K562 (cell line): Measurements from ENCODE around the gene GARRE1. TPM values are rescaled to one million over a fixed set of nuclear protein-coding genes. Genes with fewer than 3 reads are reported as not detected.

Source experiments
- ATAC-seq: fragments of 200-7000 bp; cut with Tn5 transposase; 3 replicates; pipeline ENCODE4 v1.9.1; 2020; ENCODE audit warnings: moderate library complexity
- BruUV-seq: library from RNA; stranded (reverse); fragments of 400-500 nt; replicated peaks from 2 replicates; lab custom pipeline; 2021; lab: Mats Ljungman, UMichigan
- CTCF ChIA-PET: fragments of 300-600 bp; formaldehyde crosslinking; extraction: SDS; loops from one replicate; lab custom pipeline; 2021; ENCODE audit warnings: low intra/inter-chr PET ratio; lab: Yijun Ruan, JAX
- POLR2A ChIA-PET: fragments of 300-600, 350-650 bp; sonication (Branson Sonifier 250); formaldehyde crosslinking; extraction: SDS; loops from one replicate; lab custom pipeline; 2021; ENCODE audit warnings: antibody characterized with exemption, inconsistent platforms; lab: Yijun Ruan, JAX
- DNase-seq, 4 experiments: peaks; one replicate each; pipeline versions ENCODE4 v3.0.0 to v3.0.0-alpha.2; 2011 to 2018; ENCODE audit warnings: low spot score in 3 of 4, mixed read lengths in 3 of 4; ENCODE audit errors: extremely low read depth in 1 of 4
- FAIRE-seq: peaks from 2 replicates; lab custom pipeline; 2011; peaks lifted over from hg19 to GRCh38; lab: Jason Lieb, UNC
- H2AFZ ChIP-seq: 2 replicates; pipeline ENCODE4 v1.6.0; 2011; ENCODE audit warnings: low read depth, low read length, control low read depth, inconsistent platforms
- H3K27ac ChIP-seq: fragments of 200-600 bp; 3 replicates; pipeline ENCODE4 v1.8.0; 2011; ENCODE audit warnings: low read depth, mild to moderate bottlenecking, control low read depth, inconsistent platforms, low read length, moderate library complexity, mixed read lengths; ENCODE audit errors: extremely low read depth
- H3K27me3 ChIP-seq, 2 experiments: fragments of 300-600 bp in 1 of 2; 2 replicates in 1 of 2; 3 replicates in 1 of 2; pipeline versions ENCODE4 v1.6.0 to v1.8.0; 2011; ENCODE audit warnings: inconsistent platforms in 2 of 2, low read length in 2 of 2, mild to moderate bottlenecking in 1 of 2, mixed read lengths in 1 of 2, moderate library complexity in 1 of 2; ENCODE audit not compliant: control insufficient read depth in 2 of 2, insufficient read depth in 2 of 2
- H3K36me3 ChIP-seq: fragments of 300-600 bp; 3 replicates; pipeline ENCODE4 v1.8.0; 2011; ENCODE audit warnings: mild to moderate bottlenecking, low read length, inconsistent platforms; ENCODE audit not compliant: control insufficient read depth, insufficient read depth
- H3K4me1 ChIP-seq, 2 experiments: fragments of 200-600 bp in 1 of 2; replicated peaks in 1 of 2; 2 replicates in 1 of 2; 3 replicates in 1 of 2; pipeline versions ENCODE4 v1.5.1 to v1.8.0; 2011; ENCODE audit warnings: inconsistent platforms in 2 of 2, low read length in 2 of 2, mild to moderate bottlenecking in 1 of 2, mixed read lengths in 1 of 2, moderate library complexity in 1 of 2; ENCODE audit not compliant: control insufficient read depth in 2 of 2, insufficient read depth in 2 of 2
- H3K4me2 ChIP-seq: 2 replicates; pipeline ENCODE4 v1.6.1; 2011; ENCODE audit warnings: low read length, control low read depth, inconsistent platforms, mixed read lengths; ENCODE audit not compliant: insufficient read depth
- H3K4me3 ChIP-seq: fragments of 200-600 bp; sonication (generic), shearing (Covaris generic); 2 replicates; pipeline ENCODE4 v1.5.1; 2016; ENCODE audit warnings: control low read depth, inconsistent platforms
- H3K79me2 ChIP-seq: fragments of 200-600 bp; 3 replicates; pipeline ENCODE4 v1.8.0; 2011; ENCODE audit warnings: low read length, inconsistent platforms; ENCODE audit not compliant: control insufficient read depth, insufficient read depth
- H3K9ac ChIP-seq, 2 experiments: 2 replicates each; pipeline versions ENCODE4 v1.6.0 to v1.6.1; 2011; ENCODE audit warnings: low read depth in 2 of 2, low read length in 2 of 2, control low read depth in 1 of 2, inconsistent platforms in 1 of 2, mild to moderate bottlenecking in 1 of 2, mixed read lengths in 1 of 2; ENCODE audit not compliant: insufficient read depth in 1 of 2
- H3K9me1 ChIP-seq: one replicate; pipeline ENCODE4 v1.6.0; 2011; ENCODE audit warnings: inconsistent platforms, mild to moderate bottlenecking, low read length, moderate library complexity; ENCODE audit not compliant: control insufficient read depth, insufficient read depth
- H3K9me3 ChIP-seq: replicated peaks from 2 replicates; pipeline ENCODE4 v1.5.1; 2011; ENCODE audit warnings: low read depth, low read length, inconsistent platforms; ENCODE audit not compliant: control insufficient read depth, insufficient read depth
- H4K20me1 ChIP-seq: replicated peaks from 2 replicates; pipeline ENCODE4 v1.6.1; 2011; ENCODE audit warnings: low read length, inconsistent platforms, mixed read lengths; ENCODE audit not compliant: control insufficient read depth, insufficient read depth
- BRF2 ChIP-seq: IDR thresholded peaks from 3 replicates; pipeline ENCODE4 v1.6.1; 2011; ENCODE audit warnings: borderline replicate concordance, mild to moderate bottlenecking; ENCODE audit not compliant: insufficient read length, insufficient read depth
- CHD1 ChIP-seq: fragments of 200-600 bp; sonication (generic); IDR thresholded peaks from one replicate; pipeline ENCODE4 v1.6.1; 2012; ENCODE audit warnings: mild to moderate bottlenecking, moderate library complexity, low read length, inconsistent platforms
- GMEB1 ChIP-seq: fragments of 250-450 bp; sonication (Bioruptor Pico); IDR thresholded peaks from 2 replicates; pipeline ENCODE4 v1.4.0; 2020; ENCODE audit warnings: mild to moderate bottlenecking
- HOXB6 ChIP-seq: fragments of 250-450 bp; sonication (Bioruptor Pico); IDR thresholded peaks from 2 replicates; pipeline ENCODE4 v1.5.1; 2022; ENCODE audit warnings: mild to moderate bottlenecking, borderline replicate concordance
- MEF2D ChIP-seq: conservative IDR thresholded peaks from 2 replicates; pipeline ENCODE4 v1.6.1; 2016; ENCODE audit warnings: low read depth, missing genetic modification characterization, missing compliant biosample characterization
- RBM25 ChIP-seq: fragments of 200-400 bp; formaldehyde crosslinking; IDR thresholded peaks from 2 replicates; pipeline ENCODE4 v1.6.1; 2018; ENCODE audit warnings: low read length, low read depth, moderate library complexity; ENCODE audit not compliant: severe bottlenecking
- SNIP1 ChIP-seq: fragments of 450-650 bp; IDR thresholded peaks from 2 replicates; pipeline ENCODE4 v1.7.1; 2017; ENCODE audit warnings: low read depth, mild to moderate bottlenecking
- TCF3 ChIP-seq: sonication (generic); formaldehyde crosslinking; IDR thresholded peaks from 2 replicates; pipeline ENCODE4 v1.4.0; 2020; ENCODE audit warnings: mild to moderate bottlenecking, missing genetic modification reagents
- ZNF146 ChIP-seq: IDR thresholded peaks from one replicate; pipeline ENCODE4 v1.6.1; 2018; ENCODE audit warnings: missing compliant biosample characterization; ENCODE audit not compliant: unreplicated experiment
- ZNF398 ChIP-seq: fragments of 250-450 bp; sonication (Bioruptor Pico); IDR thresholded peaks from 2 replicates; pipeline ENCODE4 v1.8.0; 2021; ENCODE audit warnings: moderate library complexity, mild to moderate bottlenecking, inconsistent platforms
- ZNF518B ChIP-seq: fragments of 250-450 bp; sonication (Bioruptor Pico); IDR thresholded peaks from 2 replicates; pipeline ENCODE4 v1.5.0; 2021; ENCODE audit warnings: mild to moderate bottlenecking, moderate library complexity
- ZNF830 ChIP-seq: fragments of 250-450 bp; sonication (Bioruptor Pico); IDR thresholded peaks from 2 replicates; pipeline ENCODE4 v1.5.0; 2021; ENCODE audit warnings: mild to moderate bottlenecking
- WGBS: fragments of 100-300 bp; shearing (Covaris generic); methylation state at CpG from one replicate; pipeline ENCODE4 v1.1.6; 2016; ENCODE audit warnings: low coverage, mixed read lengths; ENCODE audit not compliant: insufficient coverage; ENCODE audit errors: missing lambda C conversion rate; 5-methylcytosine and 5-hydroxymethylcytosine counted together
- in situ Hi-C: fragments of 300-500 bp; cut with MboI; formaldehyde crosslinking; loops from 4 replicates; pipeline ENCODE4 v1.15.0; 2018; ENCODE audit warnings: inconsistent platforms, mixed read lengths
- intact Hi-C: fragments of 100-400 bp; cut with micrococcal nuclease; formaldehyde crosslinking; loops from 2 replicates; pipeline ENCODE4 v1.14.2; 2022
- polyA plus RNA-seq, 8 experiments: library from polyadenylated mRNA; depleted of rRNA in 4 of 8; stranded (reverse) in 5 of 8; unstranded in 3 of 8; fragments of >200 nt; fragmentation: Nextera tagmentation in 2 of 8; fragmentation: Illumina TruSeq in 1 of 8; extraction: Ambion mirVana in 2 of 8; extraction: Trizol in 1 of 8; gene quantifications; 2 replicates each; pipeline versions ENCODE4 v1.2.1 to v1.2.3, GENCODE V29; 2011 to 2014; ENCODE audit warnings: inconsistent platforms in 1 of 8, missing spikeins in 1 of 8
- total RNA-seq, 7 experiments: library from RNA; depleted of rRNA in 6 of 7; stranded (reverse); fragments of >200 nt in 6 of 7; fragmentation: Illumina TruSeq in 2 of 7; extraction: Trizol in 2 of 7; gene quantifications; 2 replicates each; pipeline versions ENCODE4 v1.2.1 to v1.2.3, GENCODE V29; 2011 to 2021; ENCODE audit warnings: low replicate concordance in 1 of 7

The GARRE1 gene
- total and polyA plus RNA-seq, 9 of the 15 experiments (the other 6 are each of a cell fraction or from before 2014, with no cell fraction given): 1.6 to 12.8 (median 7.5) TPM

GRCh38 chr19:34235425-34235940 lies 18.9 kb upstream of the GARRE1 start:
- no peaks in the 10 kb centered on the region for H3K27me3 ChIP-seq
- no peak overlapping the region for H2AFZ ChIP-seq
- in situ Hi-C loops (no loop called here), intact Hi-C loops (no loop called here)
- POLR2A ChIA-PET: interaction anchor here (0.5 to 1.1 kb wide), 2 partner anchors 10 to 96 kb away, joined by 3 read pairs; no protein-coding TSS in a partner anchor
- no peaks in the 10 kb centered on the region for H3K9me3 ChIP-seq
- H3K36me3 ChIP-seq: no peaks in the 10 kb centered on the region
- no peaks in the 10 kb centered on the region for H3K79me2 ChIP-seq
- no peak overlapping the region for H3K4me2 ChIP-seq
- H3K9me1 ChIP-seq: no peaks in the 10 kb centered on the region
- no peaks in the 10 kb centered on the region; the same call in 1 of the 2 replicates for H4K20me1 ChIP-seq
- CTCF ChIA-PET: no interaction called here
- TF ChIP-seq TCF3 (CRISPR knock-in tag) (no peak), BRF2 (no peak), RBM25 (peak; percentile 37), SNIP1 (no peak), CHD1 (no peak), ZNF146 (CRISPR knock-in tag) (peak; percentile 76), MEF2D (no peak), ZNF830 (CRISPR knock-in tag) (no peak), ZNF398 (no peak), ZNF518B (CRISPR knock-in tag) (no peak), GMEB1 (CRISPR knock-in tag) (no peak), HOXB6 (CRISPR knock-in tag) (no peak)
- no peak overlapping the region for H3K9ac ChIP-seq
- FAIRE-seq (no peak), DNase-seq (no peak), ATAC-seq (no peak)
- no peak overlapping the region for H3K4me3 ChIP-seq
- peaks cover 0 to 13% of the 10 kb centered on the region in 2 experiments; a peak in 3 of 5 replicates for H3K4me1 ChIP-seq
- H3K27ac ChIP-seq: no peak overlapping the region
- 86% methylated on average over 2 of the region's 2 CpGs for WGBS
- BruUV-seq: no TSS peak
